ENCODE measurements around the gene CD207.
A peak's percentile ranks its signal among the peaks of the same experiment; 100 is the strongest.

GRCh38 chr2:70861777-70862625 lies 26.4 kb upstream of the CD207 start:
- TF ChIP-seq CTCF (IDR thresholded peaks at IDR 0.05) (peak; percentile 79 to 95 (median 85)), POLR2A (IDR thresholded peaks at IDR 0.05) (no peak), EP300 (IDR thresholded peaks at IDR 0.05) (no peak)

Measured in tibial nerve (tissue), 4 donors.